PFSK-1 (cell line): Measurements from ENCODE around the gene GLI1.

ENCODE experiments used
- FOXP2 ChIP-seq: optimal IDR thresholded peaks from 2 replicates; pipeline ENCODE3; 2011; ENCODE audit warnings: borderline replicate concordance, control low read depth, inconsistent platforms; ENCODE audit not compliant: insufficient read depth; ENCODE audit errors: extremely low read length, extremely low read depth
- POLR2AphosphoS5 ChIP-seq: IDR thresholded peaks from 2 replicates; pipeline ENCODE4 v1.6.1; 2012; ENCODE audit warnings: low read depth, mild to moderate bottlenecking, control low read depth, low read length, moderate library complexity
- SIN3A ChIP-seq: IDR thresholded peaks from 2 replicates; pipeline ENCODE4 v1.6.1; 2012; ENCODE audit warnings: mild to moderate bottlenecking, low read length, moderate library complexity, borderline replicate concordance; ENCODE audit not compliant: insufficient read depth
- TAF1 ChIP-seq: IDR thresholded peaks from 2 replicates; pipeline ENCODE4 v1.6.1; 2012; ENCODE audit warnings: low read length, control low read depth, borderline replicate concordance; ENCODE audit not compliant: insufficient read depth
- TF ChIP-seq, protein P1 (sequence below), 2 experiments: IDR thresholded peaks; 2 replicates each; pipeline versions ENCODE4 v1.6.1 to v1.8.0; 2011 to 2012; ENCODE audit warnings: low read depth in 2 of 2, low read length in 2 of 2, control low read depth in 1 of 2, inconsistent platforms in 1 of 2, mild to moderate bottlenecking in 1 of 2, moderate library complexity in 1 of 2; ENCODE audit not compliant: insufficient read depth in 1 of 2

GRCh38 chr12:57418255-57418654, 41.3 kb upstream of the GLI1 start:
- TF ChIP-seq, protein P1, sequence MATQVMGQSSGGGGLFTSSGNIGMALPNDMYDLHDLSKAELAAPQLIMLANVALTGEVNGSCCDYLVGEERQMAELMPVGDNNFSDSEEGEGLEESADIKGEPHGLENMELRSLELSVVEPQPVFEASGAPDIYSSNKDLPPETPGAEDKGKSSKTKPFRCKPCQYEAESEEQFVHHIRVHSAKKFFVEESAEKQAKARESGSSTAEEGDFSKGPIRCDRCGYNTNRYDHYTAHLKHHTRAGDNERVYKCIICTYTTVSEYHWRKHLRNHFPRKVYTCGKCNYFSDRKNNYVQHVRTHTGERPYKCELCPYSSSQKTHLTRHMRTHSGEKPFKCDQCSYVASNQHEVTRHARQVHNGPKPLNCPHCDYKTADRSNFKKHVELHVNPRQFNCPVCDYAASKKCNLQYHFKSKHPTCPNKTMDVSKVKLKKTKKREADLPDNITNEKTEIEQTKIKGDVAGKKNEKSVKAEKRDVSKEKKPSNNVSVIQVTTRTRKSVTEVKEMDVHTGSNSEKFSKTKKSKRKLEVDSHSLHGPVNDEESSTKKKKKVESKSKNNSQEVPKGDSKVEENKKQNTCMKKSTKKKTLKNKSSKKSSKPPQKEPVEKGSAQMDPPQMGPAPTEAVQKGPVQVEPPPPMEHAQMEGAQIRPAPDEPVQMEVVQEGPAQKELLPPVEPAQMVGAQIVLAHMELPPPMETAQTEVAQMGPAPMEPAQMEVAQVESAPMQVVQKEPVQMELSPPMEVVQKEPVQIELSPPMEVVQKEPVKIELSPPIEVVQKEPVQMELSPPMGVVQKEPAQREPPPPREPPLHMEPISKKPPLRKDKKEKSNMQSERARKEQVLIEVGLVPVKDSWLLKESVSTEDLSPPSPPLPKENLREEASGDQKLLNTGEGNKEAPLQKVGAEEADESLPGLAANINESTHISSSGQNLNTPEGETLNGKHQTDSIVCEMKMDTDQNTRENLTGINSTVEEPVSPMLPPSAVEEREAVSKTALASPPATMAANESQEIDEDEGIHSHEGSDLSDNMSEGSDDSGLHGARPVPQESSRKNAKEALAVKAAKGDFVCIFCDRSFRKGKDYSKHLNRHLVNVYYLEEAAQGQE (IDR thresholded peaks at IDR 0.05; ENCODE audit: insufficient read depth in 1 of 2, low read depth in 2 of 2, low read length in 2 of 2), result no peak
- no peak for TF ChIP-seq POLR2AphosphoS5
- no peak for TF ChIP-seq SIN3A
- TF ChIP-seq TAF1, result no peak
- no peak for TF ChIP-seq FOXP2
